H54 (cell line): ENCODE results near the gene B4GALT5.
"Not testable (repeated sequence)": the region's sequence is repeated elsewhere in the genome, so short reads cannot be mapped to it uniquely, and the experiment has no call there.

ENCODE experiments used
- DNase-seq: peaks from one replicate; pipeline ENCODE4 v3.0.0; 2011; ENCODE audit warnings: low spot score, mixed read lengths; ENCODE audit not compliant: insufficient read length
- FAIRE-seq: peaks from 3 replicates; lab custom pipeline; 2011; peaks lifted over from hg19 to GRCh38; lab: Jason Lieb, UNC
- POLR2A ChIP-seq: IDR thresholded peaks from 2 replicates; pipeline ENCODE4 v1.6.1; 2011; ENCODE audit warnings: low read depth, mild to moderate bottlenecking, low read length

The B4GALT5 gene

DNA sequence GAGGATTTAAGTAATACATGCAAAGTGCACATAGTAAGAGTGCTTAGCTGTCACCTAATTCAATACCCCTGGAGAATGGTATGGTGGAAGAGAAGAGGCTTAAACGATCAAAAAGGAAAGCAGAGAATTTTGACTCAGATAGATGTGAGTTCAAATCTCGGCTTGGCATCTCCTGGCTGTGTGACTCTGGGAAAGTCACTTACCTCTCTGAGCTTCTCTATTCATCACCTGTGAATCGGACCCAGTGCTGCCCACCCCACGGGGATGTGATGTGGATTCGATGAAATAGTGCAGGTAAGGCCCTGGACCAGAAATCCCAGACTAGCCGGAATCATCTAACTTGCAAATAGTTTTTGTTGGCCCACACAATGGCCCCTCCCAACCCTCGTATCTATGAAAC lies 1.8 kb upstream of the B4GALT5 start:
- TF ChIP-seq POLR2A = no peak
- FAIRE-seq (no peak), DNase-seq (no peak)

GRCh38 chr20:49712996-49713752 lies 504 bp downstream of the B4GALT5 start:
- FAIRE-seq = no peak

DNA sequence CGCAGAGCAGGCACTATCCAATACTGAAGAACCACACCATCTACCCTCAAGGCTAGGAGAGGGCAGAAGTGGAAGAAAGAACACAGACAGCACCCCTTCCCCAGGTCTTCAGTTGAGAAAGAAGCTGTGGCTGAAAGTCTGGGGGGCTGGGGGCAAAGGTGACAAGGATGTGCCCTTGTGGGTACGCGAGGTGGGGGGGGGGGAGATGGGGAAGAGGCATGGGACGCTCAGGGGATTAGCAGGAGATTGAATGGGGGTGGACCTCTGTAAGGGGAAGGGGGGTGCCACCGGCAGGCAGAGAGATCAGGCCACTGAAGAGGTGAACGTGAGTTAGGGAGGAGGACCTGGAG lies 1.1 kb downstream of the B4GALT5 start:
- FAIRE-seq (no peak), DNase-seq (no peak)
- no peak for TF ChIP-seq POLR2A

More at GRCh38 chr20:49712996-49713752, 504 bp downstream of the B4GALT5 start:
- DNase-seq = peak; percentile 36
- no peak for TF ChIP-seq POLR2A

GRCh38 chr20:49712118-49712517 lies 1.6 kb downstream of the B4GALT5 start:
- no peak for TF ChIP-seq POLR2A
- DNase-seq (no peak), FAIRE-seq (no peak)

GRCh38 chr20:49711667-49711987 lies 2.1 kb downstream of the B4GALT5 start:
- no peak for TF ChIP-seq POLR2A
- FAIRE-seq = no peak
- DNase-seq = no peak

DNA sequence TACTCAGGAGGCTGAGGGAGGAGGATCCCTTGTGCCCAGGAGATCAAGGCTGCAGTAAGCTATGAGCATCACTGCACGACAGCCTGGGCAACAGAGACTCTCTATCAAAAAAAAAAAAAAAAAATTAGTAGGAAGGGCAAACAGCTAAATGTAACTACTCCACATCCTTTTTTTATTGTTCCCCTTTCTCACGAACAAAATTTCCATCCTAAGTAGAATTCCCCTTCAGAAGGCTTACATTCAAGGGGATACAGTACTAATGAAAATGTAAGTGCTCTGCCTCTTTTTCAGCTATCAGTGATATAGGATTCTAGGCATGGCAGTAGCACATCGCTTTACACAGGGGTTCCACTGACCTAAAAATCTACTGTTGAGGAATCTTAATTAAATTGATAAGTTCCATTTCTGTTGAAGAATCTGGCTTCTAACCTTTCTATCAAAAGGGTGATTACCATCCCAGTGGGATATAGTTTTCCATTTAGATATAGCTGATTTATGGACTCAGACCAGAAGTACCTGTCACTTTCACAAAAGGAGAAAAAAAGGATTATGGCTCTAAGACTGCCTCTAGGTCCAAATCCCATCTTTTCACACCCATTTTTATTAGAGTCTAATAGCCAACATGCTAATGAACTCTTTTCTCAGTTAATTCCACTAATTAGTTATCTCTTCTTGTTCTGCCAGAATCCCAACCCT lies 2.6 kb downstream of the B4GALT5 start:
- no peak for DNase-seq
- TF ChIP-seq POLR2A = no peak
- FAIRE-seq = no peak

DNA sequence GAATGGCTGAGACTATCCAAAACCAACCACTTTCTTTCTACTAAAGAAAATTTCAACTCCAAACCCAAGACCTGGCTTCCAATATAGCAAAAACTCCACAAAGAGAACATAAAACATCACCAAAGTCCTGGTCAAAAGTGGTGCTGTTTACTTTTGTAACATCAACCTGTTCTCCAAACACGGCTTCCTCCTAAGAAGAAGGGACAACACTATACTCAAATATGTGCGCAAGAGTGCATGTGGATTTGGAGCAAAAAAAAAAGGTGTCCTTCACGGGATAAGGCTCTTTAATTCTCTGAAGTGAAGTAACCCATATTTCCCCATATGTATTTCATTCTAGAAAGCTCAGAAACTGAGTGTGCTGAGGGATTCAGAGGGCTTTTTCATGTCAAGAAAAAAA lies 6.6 kb downstream of the B4GALT5 start:
- FAIRE-seq = no peak
- no peak for DNase-seq
- no peak for TF ChIP-seq POLR2A

DNA sequence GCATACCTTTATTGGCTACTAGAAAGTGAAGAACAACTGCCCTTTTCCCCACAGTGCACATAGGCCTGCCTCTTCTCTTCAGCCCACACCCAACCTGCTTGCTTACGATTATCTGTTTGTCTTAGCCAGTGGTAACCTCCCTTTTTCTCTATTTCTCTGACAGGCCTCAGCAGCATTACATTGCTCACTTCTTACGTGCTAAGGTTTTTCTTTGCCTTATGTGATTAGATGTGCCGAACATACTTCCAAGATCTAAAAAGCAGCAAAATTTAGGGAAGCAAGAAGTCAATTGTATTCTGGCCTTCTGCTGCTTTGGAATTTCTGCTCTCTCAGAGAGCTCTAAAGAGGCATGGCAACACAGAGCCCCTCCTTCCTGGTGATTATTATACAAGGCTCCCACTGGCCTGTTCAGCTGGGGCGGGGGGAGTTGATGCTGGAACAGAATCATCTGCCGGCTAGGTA lies 7.0 kb downstream of the B4GALT5 start:
- FAIRE-seq (no peak), DNase-seq (no peak)
- no peak for TF ChIP-seq POLR2A

GRCh38 chr20:49705893-49706292 lies 7.8 kb downstream of the B4GALT5 start:
- DNase-seq, FAIRE-seq: not testable (repeated sequence)

DNA sequence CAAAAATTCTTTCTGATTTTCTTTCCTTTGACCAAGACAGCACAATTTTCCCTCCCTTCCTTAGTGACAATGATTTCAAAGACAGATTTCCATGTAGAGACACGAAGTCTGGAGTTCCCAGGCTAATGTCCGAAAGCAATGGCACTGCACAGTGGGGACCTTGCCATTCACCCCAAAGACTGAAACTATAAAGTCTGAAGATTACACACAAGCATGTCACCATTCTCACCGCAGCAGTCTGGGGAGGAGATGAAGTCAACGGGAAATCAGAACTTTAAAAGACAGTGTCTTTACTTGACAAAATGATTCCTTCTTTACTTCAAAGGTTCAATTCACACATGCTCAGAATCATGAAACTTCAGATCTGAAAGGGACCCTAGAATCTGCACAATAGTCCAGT lies 8.3 kb downstream of the B4GALT5 start:
- no peak for TF ChIP-seq POLR2A
- FAIRE-seq = no peak
- DNase-seq = no peak

- FAIRE-seq (no peak), DNase-seq (no peak)
Measured at GRCh38 chr20:49704932-49705336, 8.7 kb downstream of the B4GALT5 start.

GRCh38 chr20:49701916-49702315 lies 11.8 kb downstream of the B4GALT5 start:
- no peak for TF ChIP-seq POLR2A
- DNase-seq (no peak), FAIRE-seq (no peak)

More at GRCh38 chr20:49704932-49705336, 8.7 kb downstream of the B4GALT5 start:
- TF ChIP-seq POLR2A = no peak

DNA sequence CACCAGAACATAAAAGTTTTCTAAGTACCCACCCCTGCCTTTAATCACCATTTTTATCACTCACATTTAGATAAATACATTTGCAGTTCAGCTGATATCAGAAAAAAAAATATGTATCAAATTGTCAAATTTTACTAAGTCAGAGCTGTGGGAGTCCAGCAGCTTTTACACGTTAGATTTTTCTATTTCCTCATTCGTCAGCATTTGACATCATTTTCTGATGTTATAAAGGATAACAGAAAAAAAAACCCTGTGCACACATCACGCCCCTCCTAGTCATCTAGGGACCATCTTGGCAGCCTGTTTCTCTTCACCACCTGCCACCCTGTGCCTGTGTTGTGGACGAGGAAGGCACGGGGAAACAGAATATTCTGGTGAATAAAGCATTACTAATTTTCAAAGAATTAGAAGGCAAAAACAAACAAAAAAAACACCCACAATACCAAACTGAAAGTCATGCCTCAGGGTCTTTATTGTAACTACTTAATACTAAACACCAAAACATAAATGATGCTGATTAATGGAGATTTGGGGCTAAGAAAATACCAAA lies 12.4 kb downstream of the B4GALT5 start:
- DNase-seq (no peak), FAIRE-seq (peak; percentile 38)
- TF ChIP-seq POLR2A = no peak

DNA sequence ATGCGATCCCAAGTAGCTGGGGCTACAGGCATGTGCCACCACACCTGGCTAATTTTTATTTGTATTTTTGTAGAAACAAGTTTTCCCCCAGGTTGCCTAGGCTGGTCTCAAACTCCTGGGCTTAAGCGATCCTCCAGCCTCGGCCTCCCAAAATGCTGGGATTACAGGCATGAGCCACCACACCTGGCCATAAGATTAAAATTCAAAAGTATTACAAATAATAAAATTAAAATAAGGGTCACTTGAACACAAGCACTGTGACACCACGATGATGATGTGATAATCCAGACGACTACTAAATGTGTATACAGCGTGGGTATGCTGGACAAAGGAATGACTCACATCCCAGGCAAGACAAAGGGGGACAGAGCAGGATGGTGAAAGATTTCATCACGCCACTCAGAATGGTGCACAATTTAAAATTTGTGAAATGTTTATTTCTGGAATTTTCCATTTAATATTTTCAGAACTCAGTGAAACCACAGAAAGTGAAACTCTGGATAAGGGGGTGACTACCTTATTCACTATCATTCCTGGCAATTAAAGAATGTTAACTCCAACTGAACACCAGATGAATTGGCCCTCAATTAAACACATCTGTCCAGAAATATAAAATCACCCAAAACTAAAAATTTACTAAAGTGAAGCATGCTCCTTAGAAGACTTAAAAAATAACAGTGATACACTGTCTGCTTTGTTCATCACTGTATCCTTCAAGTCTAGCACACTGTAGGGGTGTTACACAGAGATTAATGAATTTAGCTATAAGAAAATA lies 13.1 kb downstream of the B4GALT5 start:
- DNase-seq (no peak), FAIRE-seq (peak; percentile 68)
- TF ChIP-seq POLR2A = no peak
